Measurements from ENCODE around the gene POU3F1.

DNA sequence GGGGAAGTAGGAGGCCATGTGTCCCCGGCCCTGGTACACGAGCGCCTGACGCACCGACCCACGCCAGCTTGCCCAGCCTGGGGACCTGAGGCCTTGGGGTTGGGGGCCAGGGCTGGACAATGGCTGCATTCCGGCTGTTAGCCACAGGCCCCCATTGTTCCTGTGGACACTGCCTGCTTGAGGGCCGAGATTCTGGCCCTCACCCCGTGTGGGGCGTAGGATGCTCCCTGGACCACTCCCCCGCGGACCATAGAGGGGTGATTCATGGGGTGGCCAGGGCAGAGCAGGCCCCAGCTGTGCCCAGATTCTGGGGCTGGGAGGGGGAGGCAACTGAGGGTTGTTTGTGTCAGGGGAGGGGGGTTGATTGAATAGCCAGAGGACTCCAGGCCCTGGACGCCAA is 11.7 kb downstream of the POU3F1 start:
- TF ChIP-seq MAFK (IDR thresholded peaks at IDR 0.05; ENCODE audit: low read depth, low read length), result no peak
- TF ChIP-seq CTCF (conservative IDR thresholded peaks at IDR 0.05; ENCODE audit: low read depth, low read length), result no peak
- TF ChIP-seq POLR2A (IDR thresholded peaks at IDR 0.05; ENCODE audit: low read depth, low read length), result no peak
- no peak for TF ChIP-seq USF2 (IDR thresholded peaks at IDR 0.05; ENCODE audit: low read depth, low read length)
- TF ChIP-seq NFE2L2 (IDR thresholded peaks at IDR 0.05; ENCODE audit: low read depth, low read length), result no peak
- no peak for TF ChIP-seq RFX5 (IDR thresholded peaks at IDR 0.05; ENCODE audit: low read depth, low read length)
- TF ChIP-seq BHLHE40 (IDR thresholded peaks at IDR 0.05; ENCODE audit: low read depth, low read length), result no peak
- TF ChIP-seq MXI1 (IDR thresholded peaks at IDR 0.05; ENCODE audit: borderline replicate concordance, low read depth, low read length), result no peak
- no peak for TF ChIP-seq MAZ (IDR thresholded peaks at IDR 0.05; ENCODE audit: borderline replicate concordance, low read depth, low read length)
